OCI-LY7 (cell line): Measurements from ENCODE around the gene EFCAB11. TPM values are rescaled to one million over a fixed set of nuclear protein-coding genes. Genes with fewer than 3 reads are reported as not detected.

Experiments used
- BruUV-seq: library from RNA; stranded (reverse); fragments of 400-500 nt; replicated peaks from 2 replicates; lab custom pipeline; 2021; lab: Mats Ljungman, UMichigan
- CTCF ChIA-PET: fragments of 300-600 bp; sonication (Branson Sonifier 250); formaldehyde crosslinking; loops from one replicate; lab custom pipeline; 2022; ENCODE audit warnings: antibody characterized with exemption; ENCODE audit not compliant: unreplicated experiment; lab: Charles Lee
- POLR2A ChIA-PET: fragments of 300-600 bp; sonication (Branson Sonifier 250); formaldehyde crosslinking; loops from one replicate; lab custom pipeline; 2022; ENCODE audit warnings: antibody characterized with exemption; lab: Charles Lee
- DNase-seq: peaks from one replicate; pipeline ENCODE4 v3.0.0-alpha.2; 2015; ENCODE audit warnings: low spot score
- H2AFZ ChIP-seq: fragments of 200-600 bp; sonication (generic), shearing (Covaris generic); 2 replicates; pipeline ENCODE4 v1.6.1; 2014; ENCODE audit warnings: mild to moderate bottlenecking, antibody characterized with exemption, low read length, moderate library complexity
- H3K27ac ChIP-seq: fragments of 200-600 bp; sonication (generic); 2 replicates; pipeline ENCODE4 v1.5.1; 2014; ENCODE audit warnings: mixed run types, low read depth, mild to moderate bottlenecking, moderate library complexity, low read length, inconsistent platforms; ENCODE audit not compliant: poor library complexity, severe bottlenecking
- H3K36me3 ChIP-seq: fragments of 200-600 bp; sonication (generic); 2 replicates; pipeline ENCODE4 v1.6.1; 2014; ENCODE audit warnings: mild to moderate bottlenecking, antibody characterized with exemption, low read length, moderate library complexity, mixed read lengths; ENCODE audit not compliant: insufficient read depth
- H3K4me1 ChIP-seq: fragments of 200-600 bp; sonication (generic); 2 replicates; pipeline ENCODE4 v1.5.1; 2014; ENCODE audit warnings: mild to moderate bottlenecking, low read length; ENCODE audit not compliant: insufficient read depth, poor library complexity, severe bottlenecking
- H3K4me2 ChIP-seq: fragments of 200-600 bp; sonication (generic); 2 replicates; pipeline ENCODE4 v1.6.1; 2014; ENCODE audit warnings: mild to moderate bottlenecking, low read length
- H3K4me3 ChIP-seq: fragments of 200-600 bp; sonication (generic); 2 replicates; pipeline ENCODE4 v1.5.1; 2014; ENCODE audit warnings: mild to moderate bottlenecking, low read depth, low read length; ENCODE audit not compliant: poor library complexity, severe bottlenecking
- H3K79me2 ChIP-seq: fragments of 200-600 bp; sonication (generic); 2 replicates; pipeline ENCODE4 v1.6.1; 2016; ENCODE audit warnings: low read depth, mild to moderate bottlenecking, low read length, moderate library complexity, mixed read lengths; ENCODE audit not compliant: insufficient read depth
- H3K9me2 ChIP-seq: fragments of 200-600 bp; sonication (generic); 2 replicates; pipeline ENCODE4 v1.6.1; 2016; ENCODE audit warnings: mild to moderate bottlenecking, low read length, mixed read lengths; ENCODE audit not compliant: insufficient read depth
- H3K9me3 ChIP-seq: fragments of 200-600 bp; sonication (generic); 2 replicates; pipeline ENCODE4 v1.6.1; 2014; ENCODE audit warnings: mild to moderate bottlenecking, mixed run types, low read length, mixed read lengths
- H4K20me1 ChIP-seq: fragments of 200-600 bp; sonication (generic); 2 replicates; pipeline ENCODE4 v1.6.1; 2014; ENCODE audit warnings: mild to moderate bottlenecking, antibody characterized with exemption, low read length, moderate library complexity, mixed read lengths; ENCODE audit not compliant: insufficient read depth
- CTCF ChIP-seq: fragments of 200-600 bp; sonication (generic); conservative IDR thresholded peaks from 2 replicates; pipeline ENCODE4 v1.5.1; 2014; ENCODE audit warnings: mild to moderate bottlenecking, antibody characterized with exemption, low read length, moderate library complexity, mixed read lengths
- EZH2phosphoT487 ChIP-seq: fragments of 200-600 bp; sonication (generic); IDR thresholded peaks from 2 replicates; pipeline ENCODE4 v1.6.1; 2018; ENCODE audit warnings: low read depth, borderline replicate concordance, mild to moderate bottlenecking, mixed run types, antibody characterized with exemption, low read length, moderate library complexity, mixed read lengths
- intact Hi-C: fragments of 100-400 bp; cut with micrococcal nuclease; formaldehyde crosslinking; loops from one replicate; pipeline ENCODE4 v1.10.0; 2022; ENCODE audit not compliant: unreplicated experiment
- total RNA-seq, 2 experiments: library from RNA; depleted of rRNA in 1 of 2; stranded (reverse); fragments of >200 nt in 1 of 2; shearing (Covaris generic) in 1 of 2; gene quantifications; 2 replicates each; pipeline ENCODE4 v1.2.3, GENCODE V29; 2014 to 2022

Gene EFCAB11
- total RNA-seq, 2 experiments from 2014 or later = 9.3 to 29.5 TPM

DNA sequence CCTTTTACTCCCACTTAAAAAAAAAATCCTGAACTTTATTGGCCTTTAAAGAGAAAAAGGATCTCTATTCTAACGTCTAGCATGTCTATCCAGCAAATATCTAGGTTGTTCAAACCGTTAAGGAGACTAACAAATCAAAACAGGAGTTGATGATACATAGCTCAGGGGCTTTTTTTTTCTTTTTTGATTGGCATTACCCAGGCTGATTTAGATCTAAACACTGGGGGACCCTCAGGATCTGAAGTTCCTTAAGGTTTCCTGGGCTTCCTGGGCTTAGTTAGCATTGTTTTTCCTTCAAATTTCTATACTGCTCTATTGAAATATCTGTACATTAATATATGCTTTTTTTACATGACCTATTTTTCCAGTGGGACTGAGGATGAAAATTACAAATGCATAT, 42.3 kb downstream of the EFCAB11 start:
- Histone ChIP-seq H3K4me3 (no peak overlapping the region), H3K36me3 (no peaks in the 10 kb centered on the region), H3K9me3 (no peaks in the 10 kb centered on the region), H3K4me1 (no peaks in the 10 kb centered on the region), H3K9me2 (no peaks in the 10 kb centered on the region), H2AFZ (no peak overlapping the region), H4K20me1 (no peaks in the 10 kb centered on the region), H3K79me2 (no peaks in the 10 kb centered on the region), H3K4me2 (no peak overlapping the region), H3K27ac (no peak overlapping the region)
- ChIA-PET CTCF (no interaction called here), POLR2A (no interaction called here)
- no peak for DNase-seq
- BruUV-seq = no TSS peak
- TF ChIP-seq EZH2phosphoT487 = no peak
- no peak for TF ChIP-seq CTCF
- intact Hi-C loops = no loop called here

- no peaks in the 10 kb centered on the region for H4K20me1 ChIP-seq
- no peak overlapping the region for H2AFZ ChIP-seq
- H3K4me1 ChIP-seq = no peaks in the 10 kb centered on the region
- no peaks in the 10 kb centered on the region for H3K79me2 ChIP-seq
- no peaks in the 10 kb centered on the region for H3K36me3 ChIP-seq
- DNase-seq = no peak
- no peaks in the 10 kb centered on the region for H3K9me3 ChIP-seq
- BruUV-seq = no TSS peak
- POLR2A ChIA-PET = no interaction called here
- TF ChIP-seq EZH2phosphoT487 (no peak), CTCF (no peak)
- H3K27ac ChIP-seq = no peak overlapping the region
- H3K9me2 ChIP-seq = no peaks in the 10 kb centered on the region
- CTCF ChIA-PET = no interaction called here
- H3K4me3 ChIP-seq = no peak overlapping the region
- intact Hi-C loops = no loop called here
- H3K4me2 ChIP-seq = no peak overlapping the region
Measured at GRCh38 chr14:89911010-89911919, 43.3 kb downstream of the EFCAB11 start.

DNA sequence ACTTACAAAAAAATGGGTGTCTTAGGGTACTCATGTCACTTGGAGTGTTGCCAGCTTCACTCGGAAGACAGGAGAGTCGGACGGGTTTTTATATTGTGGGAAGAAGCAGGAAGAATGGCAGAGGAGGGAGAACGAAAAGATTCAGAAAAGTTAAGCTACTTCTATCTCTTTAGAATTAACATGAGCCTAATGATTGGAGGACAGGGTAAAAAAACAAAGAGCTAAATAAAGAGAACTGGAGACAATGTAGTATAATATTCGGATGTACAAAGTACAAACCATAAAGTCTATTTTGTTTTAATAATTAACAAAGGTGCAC, 43.9 kb downstream of the EFCAB11 start:
- Histone ChIP-seq H3K4me3 (no peak overlapping the region), H3K79me2 (no peaks in the 10 kb centered on the region), H3K36me3 (no peaks in the 10 kb centered on the region), H2AFZ (no peak overlapping the region), H4K20me1 (no peaks in the 10 kb centered on the region), H3K9me3 (no peaks in the 10 kb centered on the region), H3K4me1 (no peaks in the 10 kb centered on the region), H3K9me2 (no peaks in the 10 kb centered on the region), H3K4me2 (no peak overlapping the region), H3K27ac (no peak overlapping the region)
- POLR2A ChIA-PET = interaction anchor here (0.7 kb wide), 1 partner anchor 20 kb away, joined by 3 read pairs; no protein-coding TSS in a partner anchor
- TF ChIP-seq CTCF (no peak), EZH2phosphoT487 (no peak)
- DNase-seq = no peak
- no TSS peak for BruUV-seq
- intact Hi-C loops = no loop called here
- CTCF ChIA-PET = no interaction called here
